ENCODE data around the gene INAFM1.
A peak's percentile ranks its signal among the peaks of the same experiment; 100 is the strongest.
"Not testable (repeated sequence)": the region's sequence is repeated elsewhere in the genome, so short reads cannot be mapped to it uniquely, and the experiment has no call there.

Gene INAFM1

DNA sequence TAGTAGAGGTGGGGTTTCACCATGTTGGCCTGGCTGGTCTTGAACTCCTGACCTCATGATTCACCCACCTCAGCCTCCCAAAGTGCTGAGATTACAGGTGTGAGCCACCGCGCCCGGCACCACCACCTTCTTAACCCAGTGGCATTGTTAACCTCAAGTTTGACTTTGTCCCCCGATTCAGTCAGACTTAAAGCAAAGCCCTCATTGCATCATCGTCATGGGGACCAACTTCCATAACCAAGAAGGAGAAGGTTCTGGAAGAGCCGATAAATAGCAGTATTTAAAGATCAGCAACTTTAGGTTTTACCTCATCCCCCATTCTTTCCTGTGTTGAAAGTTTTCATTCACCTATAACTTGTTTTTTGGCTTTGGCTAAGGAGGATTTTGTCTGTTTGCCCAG is 6.7 kb upstream of the INAFM1 start:
- no peak for DNase-seq

DNA sequence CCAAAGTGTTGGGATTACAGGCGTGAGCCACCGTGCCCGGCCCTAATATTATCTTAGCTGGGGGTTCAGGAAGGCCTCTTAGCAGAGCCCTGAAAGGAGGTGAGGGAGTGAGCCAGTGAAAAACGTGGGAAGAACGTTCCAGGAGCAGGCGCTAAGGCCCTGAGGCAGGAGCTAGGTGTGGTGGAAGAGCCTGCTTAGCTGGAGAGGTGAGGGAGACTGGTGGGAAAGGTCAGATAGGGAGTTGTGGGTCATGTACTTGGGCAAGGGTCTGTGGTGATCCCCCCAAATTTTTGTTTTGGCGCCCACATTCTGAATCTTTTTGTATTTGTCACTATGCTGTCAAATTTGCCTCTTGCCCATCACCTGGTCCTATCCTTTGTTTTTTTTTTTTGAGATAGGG is 5.1 kb upstream of the INAFM1 start:
- no peak for DNase-seq

DNA sequence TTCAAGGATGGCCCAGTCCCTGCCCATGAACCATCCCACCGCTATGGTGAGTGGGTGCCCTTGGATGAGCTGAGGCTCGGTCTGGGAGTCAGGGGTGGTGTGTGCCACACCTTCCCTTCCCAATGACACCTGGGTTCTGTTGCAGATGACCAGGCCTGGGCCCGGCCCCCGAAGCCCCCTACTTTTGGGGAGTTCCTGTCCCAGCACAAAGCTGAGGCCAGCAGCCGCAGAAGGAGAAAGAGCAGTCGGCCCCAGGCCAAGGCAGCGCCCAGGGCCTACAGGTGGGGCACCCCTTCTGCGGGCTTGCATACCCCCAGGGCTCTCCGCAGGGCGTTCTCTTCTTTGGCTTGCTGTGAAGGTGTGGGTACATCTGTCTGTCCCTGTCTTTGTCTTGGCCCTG is 4.3 kb upstream of the INAFM1 start:
- DNase-seq: no peak

DNA sequence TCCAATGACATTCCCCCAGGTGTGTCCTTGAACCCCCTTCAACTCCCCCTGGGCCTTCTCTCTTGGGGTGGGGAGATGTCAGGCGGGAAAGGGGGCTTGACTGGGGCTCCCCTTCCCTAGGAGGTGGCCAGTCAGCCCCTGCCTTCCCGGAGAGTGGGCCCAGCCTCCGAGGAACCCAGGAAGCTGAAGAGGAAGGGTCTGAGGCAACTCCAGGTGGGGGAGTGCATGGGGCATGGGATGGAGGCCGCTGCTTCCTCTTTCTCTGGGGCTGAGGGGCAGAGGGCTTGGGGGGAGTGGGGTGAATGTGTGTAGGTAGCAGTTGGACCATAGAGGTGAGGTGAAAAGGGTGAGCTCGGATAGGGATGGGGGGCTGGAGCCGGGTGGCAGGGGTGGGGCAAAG is 2.7 kb upstream of the INAFM1 start:
- no peak for DNase-seq

DNA sequence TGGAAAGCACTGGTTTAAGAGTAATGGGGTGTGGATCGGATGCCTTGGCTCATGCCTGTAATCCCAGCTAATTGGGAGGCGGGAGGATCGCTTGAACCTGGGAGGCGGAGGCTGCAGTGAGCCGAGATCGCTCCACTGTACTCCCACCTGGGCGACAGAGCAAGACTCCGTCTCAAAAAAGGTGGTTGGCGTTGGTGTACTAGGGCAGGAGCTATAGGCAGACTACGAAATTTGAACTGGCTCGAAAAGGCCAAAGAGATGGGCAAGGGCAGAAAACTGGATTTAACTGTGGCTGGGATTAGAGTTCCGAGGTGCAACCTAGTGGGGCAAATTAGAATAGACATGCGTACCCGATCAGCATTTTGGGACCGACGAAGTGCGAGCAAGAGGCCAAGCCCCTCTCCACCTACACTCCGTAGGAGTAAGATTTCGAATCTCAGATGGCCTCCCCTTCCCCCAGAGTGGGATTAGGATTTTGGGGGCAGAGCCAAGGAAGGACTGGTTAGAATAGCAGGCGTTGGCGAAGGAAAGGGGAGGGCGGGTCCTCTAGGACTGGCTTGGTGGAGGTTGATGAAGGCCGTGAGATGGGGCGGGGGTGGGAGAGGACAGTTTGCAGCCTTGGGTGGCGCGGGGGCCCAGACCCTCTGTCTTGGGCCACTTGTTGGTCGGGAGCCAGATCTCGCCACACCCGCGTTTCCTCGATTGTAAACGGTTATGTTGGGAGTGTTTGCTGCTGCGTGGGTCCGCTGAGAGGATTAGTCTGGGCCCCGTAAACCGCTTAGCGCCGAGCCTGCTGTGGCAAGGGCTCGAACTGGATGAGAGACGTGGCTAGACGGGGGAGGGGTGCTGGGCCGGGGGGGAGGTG is 2.0 kb upstream of the INAFM1 start:
- DNase-seq: no peak

DNA sequence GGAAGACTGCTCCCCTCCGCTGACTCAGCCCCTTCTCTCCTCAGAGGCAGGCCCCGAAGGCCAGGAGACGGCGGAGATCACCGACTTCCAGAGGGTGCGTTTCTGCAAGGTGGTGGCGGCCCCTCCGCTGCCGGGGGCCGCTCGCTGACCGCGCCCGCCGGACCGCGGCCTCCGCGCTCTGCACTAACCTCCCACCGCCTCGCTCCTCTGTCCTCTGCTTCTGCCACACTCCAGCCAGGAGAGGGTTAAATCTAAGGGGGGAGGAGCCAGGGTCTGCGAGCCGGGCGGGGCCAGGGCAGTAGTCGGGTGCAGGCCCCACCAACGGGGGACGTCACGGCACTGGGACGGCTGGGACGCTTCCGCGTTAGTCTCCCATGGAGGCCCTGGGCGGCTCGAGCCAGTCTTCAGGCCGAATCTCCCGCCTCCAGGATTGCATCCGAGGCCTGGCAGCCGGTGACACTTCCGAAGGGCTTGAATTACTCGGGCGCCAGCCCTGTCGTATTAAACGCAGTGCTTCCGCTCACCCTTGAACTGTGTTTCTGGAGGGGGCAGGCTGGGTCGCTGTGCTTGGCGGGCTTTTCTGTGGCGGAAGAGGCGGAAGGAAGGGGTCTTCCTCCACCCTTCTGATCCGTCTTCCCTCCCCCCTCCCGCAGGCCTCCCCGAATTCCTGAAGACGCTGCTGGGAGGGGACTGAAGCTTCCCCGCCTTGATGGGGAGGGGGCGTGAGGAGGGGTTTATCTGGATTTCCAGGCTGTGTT is 1.2 kb upstream of the INAFM1 start:
- peak; percentile 93 for DNase-seq

DNA sequence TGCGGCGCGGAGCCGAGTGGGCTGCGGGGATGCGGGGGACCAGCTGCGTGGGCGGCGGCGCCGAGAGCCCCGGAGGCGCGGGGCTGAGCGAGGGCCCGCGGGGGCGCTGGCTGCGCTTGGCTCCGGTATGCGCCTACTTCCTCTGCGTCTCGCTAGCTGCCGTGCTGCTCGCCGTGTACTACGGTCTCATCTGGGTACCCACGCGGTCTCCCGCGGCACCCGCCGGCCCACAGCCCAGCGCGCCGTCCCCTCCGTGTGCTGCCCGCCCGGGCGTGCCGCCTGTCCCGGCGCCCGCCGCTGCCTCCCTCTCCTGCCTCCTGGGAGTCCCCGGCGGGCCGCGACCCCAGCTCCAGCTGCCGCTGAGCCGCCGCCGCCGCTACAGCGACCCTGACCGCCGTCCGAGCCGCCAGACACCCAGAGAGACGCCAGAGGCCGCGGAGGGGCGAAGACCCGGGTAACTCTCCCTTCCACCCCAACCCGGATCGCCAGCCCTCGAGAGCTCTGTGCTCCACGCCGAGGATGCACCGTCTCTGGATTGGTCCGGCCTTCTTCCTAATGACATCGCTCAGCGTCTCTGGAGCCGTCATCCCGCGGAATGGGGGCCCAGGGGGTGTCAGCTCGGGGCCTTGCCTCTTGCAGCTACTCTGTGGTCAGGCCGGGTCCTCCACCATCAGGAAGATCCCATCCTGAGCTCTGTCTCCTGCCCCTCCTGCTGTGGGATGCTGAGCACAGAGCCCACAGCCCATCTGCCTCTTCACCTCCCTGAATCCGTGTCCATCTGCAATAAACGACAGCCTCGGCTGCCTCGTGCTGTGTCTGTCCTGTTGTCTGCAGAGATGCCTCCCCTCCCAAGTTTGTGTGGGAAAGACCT is 441 bp downstream of the INAFM1 start:
- DNase-seq: no peak

DNA sequence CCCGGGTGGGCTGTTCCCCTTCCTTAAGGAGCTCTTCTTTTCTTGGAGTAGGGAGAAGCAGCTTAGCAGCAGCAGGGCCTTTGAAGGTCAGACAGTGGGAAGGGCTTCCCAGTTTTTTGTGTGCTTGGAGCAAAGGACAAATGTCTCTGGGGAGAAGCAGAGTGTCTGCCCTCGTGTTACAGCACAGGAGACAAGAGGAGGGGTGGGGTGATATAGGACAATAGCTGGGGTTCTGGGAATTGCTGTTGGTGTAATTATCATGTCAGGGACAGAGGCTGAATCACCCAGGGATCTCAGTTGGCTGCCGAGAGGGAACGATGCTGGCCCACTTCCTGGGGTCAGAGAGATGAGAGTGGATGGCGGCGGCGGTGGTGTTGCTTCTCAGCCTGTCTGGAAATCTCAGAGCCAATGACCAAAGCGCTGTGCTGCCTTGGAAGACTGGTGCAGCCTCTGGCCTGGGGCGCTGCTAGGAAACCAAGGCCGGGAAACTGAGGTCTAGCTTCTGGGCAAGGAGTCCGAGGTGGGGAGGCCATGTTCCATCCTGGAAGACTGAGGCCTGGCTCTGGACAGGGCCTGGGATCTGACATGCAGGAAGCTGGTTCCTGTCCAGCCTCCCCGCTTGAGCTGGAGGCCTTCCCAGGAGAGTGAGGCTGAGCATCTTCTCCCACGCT is 1.2 kb downstream of the INAFM1 start:
- DNase-seq: no peak

DNA sequence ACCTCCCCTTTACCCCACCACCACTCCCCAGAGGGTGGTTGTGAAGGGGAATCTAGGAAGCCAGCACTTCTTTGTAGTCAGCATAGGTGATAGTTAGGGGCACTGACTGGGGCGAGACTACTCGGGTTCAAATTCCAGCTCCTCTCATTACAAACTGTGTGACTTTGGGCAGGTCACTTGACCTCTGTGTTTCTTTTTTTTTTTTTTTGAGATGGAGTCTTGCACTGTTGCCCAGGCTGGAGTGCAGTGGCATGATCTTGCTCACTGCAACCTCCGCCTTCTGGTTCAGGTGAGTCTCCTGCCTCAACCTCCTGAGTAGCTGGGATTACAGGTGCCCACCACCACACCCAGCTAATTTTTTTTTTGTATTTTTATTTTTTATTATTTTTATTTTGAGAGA is 1.8 kb downstream of the INAFM1 start:
- not testable (repeated sequence) for DNase-seq

DNA sequence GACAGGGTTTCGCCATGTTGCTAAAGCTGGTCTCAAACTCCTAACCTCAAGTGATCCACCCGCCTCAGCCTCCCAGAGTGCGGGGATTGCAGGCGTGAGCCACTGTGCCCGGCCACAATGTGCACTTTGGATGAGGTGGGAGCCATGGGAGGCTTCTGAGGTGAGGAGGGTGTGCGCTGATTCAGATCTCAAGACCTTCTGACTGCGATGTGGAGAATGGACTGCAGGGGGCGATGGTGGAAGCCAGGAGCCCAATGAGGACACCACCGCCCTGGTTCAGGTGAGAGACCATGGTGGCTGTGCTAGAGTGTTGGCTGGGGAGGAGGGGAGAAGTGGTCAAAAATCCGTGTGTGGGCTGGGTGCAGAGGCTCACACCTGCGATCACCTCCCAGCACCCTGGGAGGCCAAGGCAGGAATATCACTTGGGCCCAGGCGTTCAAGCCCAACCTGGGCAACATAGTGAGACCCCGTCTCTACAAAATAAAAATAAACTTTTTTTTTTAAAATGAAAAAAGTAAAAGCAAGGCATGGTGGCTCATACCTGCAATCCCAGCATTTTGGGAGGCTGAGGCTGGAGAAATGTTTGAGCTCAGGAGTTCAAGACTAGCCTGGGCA is 5.6 kb downstream of the INAFM1 start:
- DNase-seq: peak; percentile 63

DNA sequence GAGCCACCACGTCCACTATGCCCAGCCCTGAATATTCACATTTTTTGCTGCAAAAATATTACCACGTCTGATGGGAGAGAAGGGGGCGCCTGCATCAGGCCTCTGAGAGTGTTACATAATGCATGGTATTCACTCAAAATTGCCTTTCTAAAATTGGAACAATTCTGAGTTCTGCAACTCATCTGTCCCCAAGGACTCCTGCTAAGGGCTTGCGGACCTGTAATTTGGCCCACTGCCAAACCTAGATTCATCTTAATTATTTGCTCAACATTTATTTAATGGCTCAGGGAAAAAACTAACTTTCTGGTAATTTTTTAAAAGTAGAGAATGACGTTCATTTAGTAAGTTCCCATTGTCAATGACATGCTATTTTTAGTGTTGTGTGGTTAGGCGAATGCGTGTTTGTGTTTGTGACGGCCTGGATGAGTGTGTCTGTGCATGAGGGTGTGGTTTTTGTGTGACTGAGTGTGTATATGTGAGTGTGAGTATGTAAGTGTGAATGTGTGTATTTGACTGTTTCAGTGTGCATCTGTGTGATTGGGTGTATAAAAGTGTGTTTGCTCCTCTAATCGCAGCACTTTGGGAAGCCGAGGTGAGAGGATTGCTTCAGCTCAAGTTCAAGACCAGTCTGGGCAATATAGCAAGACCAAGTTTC is 8.8 kb downstream of the INAFM1 start:
- DNase-seq: no peak

DNA sequence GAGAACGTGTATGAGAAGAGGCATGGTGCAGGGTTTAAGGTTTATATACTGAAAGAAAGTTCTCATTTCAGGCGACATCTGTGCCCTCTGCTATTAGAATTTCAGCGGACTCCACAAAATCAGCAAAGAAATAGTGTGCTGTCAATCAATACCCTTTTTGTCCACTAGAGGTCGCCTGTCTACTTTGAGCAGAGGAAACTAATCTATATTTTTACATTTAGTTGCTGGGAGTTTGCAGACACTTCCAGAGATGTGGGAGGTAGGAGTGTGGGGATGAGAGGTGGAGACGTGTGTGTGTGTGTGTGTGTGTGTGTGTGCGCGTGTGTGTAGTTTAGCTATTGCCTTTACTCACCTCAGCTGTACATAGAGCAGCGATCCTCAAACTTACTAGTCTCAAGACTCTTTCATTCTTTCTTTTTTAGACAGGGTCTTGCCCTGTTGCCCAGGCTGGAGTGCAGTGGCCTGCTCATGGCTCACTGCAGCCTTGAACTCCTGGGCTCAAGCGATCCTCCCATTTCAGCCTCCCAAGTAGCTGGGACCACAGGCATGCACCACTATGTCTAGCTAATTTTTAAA is 9.7 kb downstream of the INAFM1 start:
- peak; percentile 62 for DNase-seq

DNA sequence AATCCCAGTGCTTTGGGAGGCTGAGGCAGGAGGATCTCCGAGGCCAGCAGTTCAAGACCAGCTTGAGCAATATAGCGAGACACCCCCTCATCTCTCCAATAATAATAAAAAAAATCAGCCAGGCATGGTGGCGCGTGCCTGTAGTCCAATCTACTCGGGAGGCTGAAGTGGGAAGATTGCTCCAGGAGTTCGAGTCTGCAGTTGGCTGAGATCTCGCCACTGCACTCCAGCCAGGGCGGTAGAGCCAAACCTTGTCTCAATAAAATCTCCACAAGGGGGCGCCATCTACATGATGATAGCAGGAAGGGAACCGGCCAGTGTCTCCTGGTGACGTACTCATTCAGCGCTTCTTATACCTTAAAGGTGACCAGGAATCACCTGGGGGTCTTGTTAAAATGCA is 21.4 kb downstream of the INAFM1 start:
- peak; percentile 83 for DNase-seq

DNA sequence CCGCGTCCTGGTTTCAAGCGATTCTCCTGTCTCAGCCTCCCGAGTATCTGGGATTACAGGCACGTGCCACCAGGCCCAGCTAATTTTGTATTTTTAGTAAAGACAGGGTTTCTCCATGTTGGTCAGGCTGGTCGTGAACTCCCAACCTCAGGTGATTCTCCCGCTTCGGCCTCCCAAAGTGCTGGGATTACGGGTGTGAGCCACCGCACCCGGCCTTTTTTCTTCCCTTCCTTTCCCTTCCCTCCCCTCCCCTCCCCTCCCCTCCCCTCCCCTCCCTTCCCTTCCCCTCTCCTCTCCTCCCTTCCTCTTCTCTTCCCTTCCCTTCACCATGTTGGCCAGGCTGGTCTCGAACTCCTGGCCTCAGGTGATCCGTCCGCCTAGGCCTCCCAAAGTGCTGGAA is 26.2 kb downstream of the INAFM1 start:
- DNase-seq: not testable (repeated sequence)

DNA sequence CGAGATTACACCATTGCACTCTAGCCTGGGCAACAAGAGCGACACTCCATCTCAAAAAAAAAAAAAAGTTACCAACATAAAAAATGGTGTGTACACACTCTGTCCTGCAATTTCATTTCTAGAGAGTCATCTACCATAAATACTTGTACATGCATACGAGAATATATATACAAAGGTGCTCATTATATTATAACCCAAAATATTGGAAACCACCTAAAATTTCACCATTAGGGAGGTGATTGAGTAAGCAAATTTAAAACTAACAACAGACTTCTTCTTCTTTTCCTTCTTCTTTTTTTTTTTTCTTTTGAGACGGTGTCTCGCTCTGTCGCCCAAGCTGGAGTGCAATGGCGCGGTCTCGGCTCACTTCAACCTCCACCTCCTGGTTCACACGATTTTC is 27.6 kb downstream of the INAFM1 start:
- DNase-seq: no peak

DNA sequence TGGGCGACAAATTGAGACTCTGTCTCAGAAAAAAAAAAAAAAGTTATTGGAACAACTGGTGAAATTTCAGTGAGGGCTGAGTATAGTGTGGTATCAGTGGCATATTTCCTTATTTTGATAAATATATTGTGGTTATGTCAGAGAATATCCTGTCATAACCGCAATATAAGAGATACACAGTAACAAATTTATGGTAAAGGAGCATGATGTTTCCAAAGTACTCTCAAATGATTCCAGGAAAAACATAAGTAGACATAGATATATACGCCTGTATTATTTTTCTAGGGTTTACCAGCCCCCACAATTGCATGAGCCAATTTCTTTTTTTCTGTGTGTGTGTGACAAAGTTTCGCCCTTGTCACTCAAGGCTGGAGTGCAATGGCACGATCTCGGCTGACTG is 29.3 kb downstream of the INAFM1 start:
- DNase-seq: no peak

DNA sequence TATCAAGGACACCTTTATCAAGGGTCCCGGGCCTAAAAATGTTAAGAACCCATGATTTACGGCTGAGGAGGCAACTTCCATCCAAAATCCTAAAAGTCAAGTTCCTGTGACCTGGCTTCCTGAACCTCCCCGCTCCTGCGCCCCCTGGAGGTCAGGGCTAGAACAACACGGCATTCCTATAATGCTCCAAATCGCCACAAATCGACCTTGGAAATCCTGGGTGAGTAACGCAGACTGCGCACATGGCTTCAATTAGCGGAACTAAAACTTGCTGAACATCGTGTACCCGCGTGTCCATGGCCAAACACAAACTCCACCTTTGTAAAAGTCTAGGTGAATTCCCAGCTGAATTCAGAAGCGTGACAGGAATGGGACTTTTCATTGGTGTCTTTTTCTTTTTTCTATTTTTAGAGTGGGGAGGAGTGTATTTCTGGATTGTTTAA is 30.6 kb downstream of the INAFM1 start:
- peak; percentile 69 for DNase-seq

DNA sequence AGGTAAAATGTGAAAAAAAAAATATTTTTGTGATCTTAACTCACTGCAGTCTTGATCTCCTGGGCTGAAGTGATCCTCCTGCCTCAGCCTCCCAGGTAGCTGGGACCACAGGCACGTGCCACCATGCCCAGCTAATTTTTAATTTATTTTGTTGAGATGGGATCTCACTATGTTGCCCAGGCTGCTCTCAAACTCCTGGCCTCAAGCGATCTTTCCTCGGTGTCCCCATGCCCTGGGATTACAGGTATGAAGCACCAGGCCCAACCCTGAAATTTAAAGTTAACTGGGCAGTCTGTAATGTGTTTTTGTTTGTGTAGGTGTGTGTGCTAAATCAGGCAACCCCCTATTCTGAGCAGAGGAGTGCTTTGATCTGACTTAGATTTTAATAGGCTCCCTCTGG is 31.6 kb downstream of the INAFM1 start:
- DNase-seq: no peak

DNA sequence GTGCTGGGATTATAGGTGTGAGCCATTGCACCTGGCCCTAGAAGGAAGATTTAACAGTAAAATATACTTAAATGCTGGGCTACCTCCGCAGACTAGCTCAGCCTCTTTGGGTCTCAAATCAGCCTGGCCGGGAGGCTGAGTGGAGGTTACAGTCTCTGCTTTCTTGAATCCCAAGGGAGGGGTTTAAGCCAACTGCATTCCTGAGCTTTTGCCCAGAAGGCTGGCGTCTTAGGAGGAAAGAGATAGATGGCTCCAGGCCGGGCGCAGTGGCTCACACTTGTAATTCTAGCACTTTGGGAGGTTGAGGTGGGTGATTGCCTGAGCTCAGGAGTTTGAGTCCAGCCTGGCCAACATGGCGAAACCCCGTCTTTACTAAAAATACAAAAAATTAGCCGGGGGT is 34.4 kb downstream of the INAFM1 start:
- no peak for DNase-seq

DNA sequence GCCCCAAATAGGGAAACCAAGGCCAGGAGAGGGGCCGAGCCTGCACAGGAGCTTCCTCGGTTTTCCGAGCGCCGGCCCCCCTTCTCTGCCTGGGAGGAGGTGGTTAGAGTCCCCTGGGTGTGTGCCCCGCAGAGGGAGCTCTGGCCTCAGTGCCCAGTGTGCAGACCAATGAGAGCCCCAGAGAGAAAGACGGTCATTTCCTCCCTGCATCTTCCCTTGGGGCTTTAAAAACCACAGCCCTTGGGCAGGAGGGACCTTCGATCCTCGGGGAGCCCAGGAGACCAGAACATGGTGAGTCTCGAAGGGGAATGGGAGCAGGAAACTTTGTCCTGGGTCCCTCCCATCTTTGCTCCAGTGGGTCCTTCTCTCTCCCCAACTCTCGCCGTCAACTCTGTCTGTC is 34.9 kb downstream of the INAFM1 start, which contains the start of gene C5AR1:
Gene C5AR1, plus strand, starts transcription at position 254 of the 400 bp plus-strand sequence. Its CDS starts 35 bp downstream, at position 289.
- no peak for DNase-seq

DNA sequence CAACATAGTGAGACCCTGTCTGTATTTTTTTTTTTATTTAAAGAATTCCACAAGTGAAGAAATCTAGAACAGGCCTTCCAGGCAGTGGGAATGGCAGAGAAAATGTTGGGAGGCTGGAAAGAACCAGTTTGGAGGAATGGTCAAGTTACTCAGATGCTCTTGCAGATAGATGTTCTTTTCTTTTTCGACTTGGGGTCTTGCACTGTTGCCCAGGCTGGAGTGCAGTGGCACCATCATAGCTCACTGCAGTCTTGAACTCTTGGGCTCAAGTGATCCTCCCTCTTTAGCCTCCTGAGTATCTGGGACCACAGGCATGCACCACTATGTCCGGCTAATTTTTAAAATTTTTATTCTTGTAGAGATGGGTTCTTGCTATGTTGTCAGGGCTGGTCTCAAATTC is 35.6 kb downstream of the INAFM1 start:
- no peak for DNase-seq
